NCI-H1417 treated with DMSO at 0.1 percent for 48 hours (cell line): ENCODE measurements around the gene VOPP1.

ENCODE experiments used
- DNase-seq: peaks from one replicate; lab custom pipeline; 2025; lab: John Stamatoyannopoulos, UW

Gene VOPP1

GRCh38 chr7:55554038-55554437 lies 18.3 kb downstream of the VOPP1 start:
- no peak for DNase-seq

DNA sequence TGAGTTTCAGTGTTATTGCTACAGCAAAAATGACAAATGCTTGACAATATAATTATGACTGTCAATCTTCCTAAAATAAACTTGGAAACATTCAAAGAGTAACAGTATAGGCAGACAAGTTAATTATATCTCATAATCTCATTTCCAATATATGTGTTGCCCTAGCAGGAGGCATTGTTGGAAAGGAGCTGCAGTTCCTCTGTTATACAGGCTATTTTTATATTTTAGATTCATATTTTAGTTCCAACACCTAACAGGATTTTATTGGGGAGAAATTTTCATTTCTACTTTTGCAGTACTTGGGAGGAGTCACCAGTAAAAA lies 19.3 kb downstream of the VOPP1 start:
- DNase-seq = no peak

- DNase-seq = peak; percentile 59
Measured at GRCh38 chr7:55552320-55553023, 19.8 kb downstream of the VOPP1 start.

DNA sequence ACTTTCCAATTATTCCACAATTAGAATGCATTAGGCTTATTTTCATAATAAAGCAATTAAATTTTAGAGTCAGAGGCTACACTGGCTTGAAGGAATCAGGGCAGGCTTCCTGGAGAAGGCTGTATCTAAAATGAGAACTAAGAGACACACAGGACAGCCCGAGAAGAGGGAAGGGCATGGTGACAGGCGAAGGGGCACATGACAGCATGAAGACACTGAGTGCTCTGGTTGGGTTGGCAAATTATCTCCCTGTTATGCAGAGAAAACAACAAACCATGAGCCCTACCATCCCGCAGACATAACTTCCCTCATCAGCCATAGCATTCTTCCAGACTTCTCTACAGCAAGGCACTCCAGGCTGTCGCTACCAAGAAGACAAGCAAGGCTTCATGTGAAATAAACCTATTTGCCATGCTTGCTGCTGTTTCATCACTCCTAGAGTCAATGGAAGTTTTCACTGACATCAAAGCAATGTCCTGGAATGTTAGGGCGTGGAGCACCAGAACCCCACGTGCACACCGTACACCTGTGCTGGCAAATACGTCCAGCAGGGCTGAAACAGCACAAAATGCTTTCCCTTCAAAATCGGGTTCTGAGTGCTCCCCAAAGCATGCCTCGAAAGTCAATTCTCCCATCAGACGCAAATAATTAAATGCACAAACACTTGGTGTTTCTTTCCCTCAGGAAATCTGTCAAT lies 21.3 kb downstream of the VOPP1 start:
- no peak for DNase-seq

- DNase-seq = no peak
Measured at GRCh38 chr7:55550010-55550663, 22.2 kb downstream of the VOPP1 start.

DNA sequence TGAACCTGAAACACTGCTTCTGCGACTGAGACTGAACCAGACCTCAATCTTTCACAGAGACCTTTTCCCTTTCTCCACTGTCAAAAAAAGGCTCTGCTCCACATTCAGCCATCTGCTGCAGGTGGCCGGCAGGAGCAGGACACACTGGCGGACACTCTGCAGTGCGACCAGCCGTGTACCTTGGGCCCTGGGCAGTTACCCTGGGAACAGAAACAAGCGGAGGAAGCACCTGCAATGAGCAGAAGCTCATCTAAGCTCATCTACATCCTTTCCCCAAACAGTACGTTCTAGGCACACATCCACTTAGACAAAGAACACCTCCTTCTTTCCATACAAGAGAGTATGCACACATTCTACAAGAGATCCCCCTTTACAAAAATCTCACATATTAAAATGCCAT lies 22.8 kb downstream of the VOPP1 start:
- no peak for DNase-seq

DNA sequence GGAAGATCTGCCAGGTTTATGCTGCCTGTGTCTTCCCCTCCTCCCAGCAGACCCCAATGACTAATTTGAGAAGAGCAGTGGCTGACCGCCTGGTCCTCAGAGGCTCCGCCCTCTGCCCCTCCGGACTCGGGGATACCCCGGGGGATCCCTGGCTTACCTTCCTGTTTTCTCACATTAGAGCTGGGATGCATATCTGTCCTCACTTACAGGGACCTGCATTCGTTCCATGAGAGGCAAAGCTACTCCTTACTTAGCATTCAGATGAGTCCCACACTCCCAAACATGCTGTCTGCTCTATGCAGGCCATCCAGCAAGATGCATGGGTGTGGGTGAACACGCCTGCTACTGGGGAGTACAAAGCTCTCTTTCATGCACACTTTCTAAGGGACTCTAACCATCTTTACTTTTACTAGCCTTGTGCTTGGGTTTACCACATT lies 24.0 kb downstream of the VOPP1 start:
- no peak for DNase-seq

DNA sequence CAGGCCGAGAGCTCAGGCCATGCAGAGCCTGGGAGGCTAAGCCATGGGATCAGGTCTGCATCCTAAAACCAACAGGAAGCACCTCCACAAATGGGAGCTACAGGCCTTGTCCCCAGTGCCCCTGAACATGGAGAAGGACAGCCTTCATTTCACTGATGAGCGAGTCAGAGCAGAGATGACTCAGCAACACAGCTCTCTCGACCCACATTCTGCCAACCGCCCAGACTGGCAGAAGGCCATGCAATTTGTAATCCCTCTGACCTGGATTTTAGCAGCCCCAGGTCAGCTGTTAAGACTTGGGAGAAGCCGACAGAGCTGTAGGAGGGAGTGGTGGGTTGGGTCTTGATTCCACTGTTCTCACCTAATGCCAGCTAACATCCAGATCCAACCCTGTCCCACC lies 25.5 kb downstream of the VOPP1 start:
- no peak for DNase-seq

DNA sequence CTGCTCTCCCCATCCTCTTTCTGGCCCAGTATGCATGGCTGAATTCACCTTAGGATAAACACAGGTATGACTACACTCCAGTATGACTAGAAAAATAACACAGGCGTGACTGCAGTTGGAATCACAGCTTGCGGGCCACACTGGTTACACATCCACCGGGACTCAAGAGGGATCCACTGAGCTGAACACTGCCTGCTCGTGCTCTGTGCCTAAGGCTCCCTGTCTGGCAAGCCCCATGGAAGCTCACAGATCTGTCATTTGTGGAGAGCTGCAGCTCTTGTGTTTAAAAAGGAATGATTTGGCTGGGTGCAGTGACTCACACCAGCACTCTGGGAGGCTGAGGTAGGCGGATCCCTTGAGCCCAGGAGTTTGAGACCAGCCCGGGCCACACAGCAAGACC lies 26.8 kb downstream of the VOPP1 start:
- DNase-seq = no peak

- no peak for DNase-seq
Measured at GRCh38 chr7:55540226-55540858, 32.0 kb downstream of the VOPP1 start.

- no peak for DNase-seq
Measured at GRCh38 chr7:55539380-55539779, 32.9 kb downstream of the VOPP1 start.

DNA sequence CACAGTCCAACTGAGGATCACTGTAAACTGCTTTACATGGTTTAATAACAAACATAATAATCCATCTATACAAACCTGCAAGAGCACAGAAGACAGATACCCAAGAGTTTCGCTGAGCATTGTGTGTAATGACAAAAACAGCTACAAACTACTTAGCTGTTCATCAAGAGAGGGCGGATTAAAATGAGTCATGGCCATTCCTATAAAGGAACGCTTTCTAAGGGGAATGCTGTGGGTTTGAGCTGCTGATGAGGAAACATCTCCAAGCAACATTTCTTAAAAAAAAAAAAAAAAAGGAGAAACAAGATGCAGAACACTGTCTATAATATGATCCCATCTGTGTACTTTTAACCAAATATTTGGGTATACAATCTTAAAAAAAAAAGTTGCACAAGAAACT lies 33.8 kb downstream of the VOPP1 start:
- DNase-seq = no peak

DNA sequence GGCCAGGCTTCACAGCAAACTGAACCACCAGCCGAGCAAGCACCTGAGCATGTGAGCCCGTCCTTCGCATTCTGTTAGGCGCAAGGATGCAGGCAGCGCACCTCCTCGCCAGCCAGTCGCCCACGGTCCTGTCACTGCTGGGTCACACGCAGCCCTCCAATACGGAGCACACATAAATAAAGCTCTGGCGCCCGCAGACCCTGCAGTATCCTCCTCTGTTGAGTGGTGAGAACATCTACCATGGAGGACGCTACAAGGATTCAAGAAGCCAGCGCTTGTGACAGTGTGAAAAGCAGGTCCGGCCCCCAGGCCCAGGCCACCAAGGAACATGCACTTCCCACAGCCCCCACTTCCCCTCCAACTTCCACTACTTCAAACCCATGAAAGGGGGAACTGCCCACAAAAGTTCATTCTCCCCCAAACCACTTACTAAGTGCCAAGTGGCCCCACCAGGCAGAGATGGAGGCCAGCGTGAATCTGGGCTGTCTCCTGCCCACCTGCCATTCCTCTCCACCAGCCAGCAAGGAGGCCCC lies 34.8 kb downstream of the VOPP1 start:
- no peak for DNase-seq

GRCh38 chr7:55536619-55537457 lies 35.5 kb downstream of the VOPP1 start:
- no peak for DNase-seq

GRCh38 chr7:55535617-55536016 lies 36.7 kb downstream of the VOPP1 start:
- DNase-seq = no peak

- DNase-seq = no peak
Measured at GRCh38 chr7:55534916-55535590, 37.2 kb downstream of the VOPP1 start.

DNA sequence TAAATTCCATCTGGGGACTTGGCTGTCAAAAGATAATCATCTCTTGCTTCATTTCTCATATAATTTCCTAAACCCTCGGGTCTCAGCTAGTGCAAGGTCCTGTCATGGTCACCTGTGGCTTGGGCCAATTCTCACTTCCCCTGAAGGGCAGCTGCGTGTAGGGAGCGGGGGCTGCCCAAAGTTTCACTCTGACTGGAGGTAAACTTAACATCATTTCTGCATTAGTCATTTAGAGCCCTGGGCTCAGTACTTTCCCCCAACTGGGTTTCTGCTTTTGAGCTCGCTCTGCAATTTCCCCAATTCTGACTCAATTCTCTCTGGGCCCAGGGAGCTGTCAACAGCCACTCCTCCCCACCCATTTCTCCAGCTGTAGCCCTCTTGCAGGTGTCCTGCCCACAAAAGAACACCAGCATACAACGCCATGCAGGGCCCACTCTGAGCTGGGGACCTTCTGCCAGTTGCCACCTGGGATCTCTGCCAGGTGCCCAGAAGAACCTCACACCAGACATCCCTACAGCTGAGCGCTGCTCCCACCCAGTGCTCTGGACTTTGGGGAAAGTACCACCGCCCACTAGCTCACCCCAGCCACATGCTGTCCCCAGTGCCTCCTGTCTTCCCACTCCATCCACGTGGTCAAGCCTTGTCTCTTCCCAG lies 37.9 kb downstream of the VOPP1 start:
- DNase-seq = no peak

DNA sequence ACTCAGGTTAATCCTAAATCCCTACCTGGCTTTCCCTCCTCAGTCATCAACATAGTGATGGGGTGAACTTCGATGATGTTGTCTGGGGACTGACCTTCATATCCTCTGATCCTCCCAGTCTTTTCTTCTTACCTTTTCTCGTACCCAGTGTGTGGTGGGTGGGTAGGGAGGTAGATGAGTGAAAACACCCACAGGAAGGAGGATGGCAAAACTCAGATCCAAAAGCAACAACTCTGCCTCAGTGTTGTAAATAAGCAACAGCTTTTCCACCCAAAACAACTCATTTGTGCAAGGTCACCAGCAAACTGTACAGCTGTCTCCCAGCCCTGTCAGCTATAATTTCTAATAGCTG lies 38.6 kb downstream of the VOPP1 start:
- no peak for DNase-seq

GRCh38 chr7:55533050-55533728 lies 39.1 kb downstream of the VOPP1 start:
- no peak for DNase-seq
